Keratinocyte (primary cell): ENCODE measurements around the gene LDLRAD4.

Experiments
- EZH2 ChIP-seq: IDR thresholded peaks from one replicate; pipeline ENCODE4 v1.6.1; 2012; ENCODE audit warnings: inconsistent platforms, mild to moderate bottlenecking, low read length, moderate library complexity
- TF ChIP-seq, protein P1 (sequence below), 3 experiments: IDR thresholded peaks in 1 of 3; conservative IDR thresholded peaks in 1 of 3; optimal IDR thresholded peaks in 1 of 3; 2 replicates in 2 of 3; 3 replicates in 1 of 3; pipeline versions ENCODE3 to v1.5.1; 2011; ENCODE audit warnings: low read length in 3 of 3, mild to moderate bottlenecking in 3 of 3, moderate library complexity in 2 of 3, control low read depth in 1 of 3, inconsistent platforms in 1 of 3; ENCODE audit not compliant: insufficient read depth in 2 of 3; ENCODE audit errors: extremely low read depth in 1 of 3

- TF ChIP-seq EZH2 = no peak
- TF ChIP-seq, protein P1, sequence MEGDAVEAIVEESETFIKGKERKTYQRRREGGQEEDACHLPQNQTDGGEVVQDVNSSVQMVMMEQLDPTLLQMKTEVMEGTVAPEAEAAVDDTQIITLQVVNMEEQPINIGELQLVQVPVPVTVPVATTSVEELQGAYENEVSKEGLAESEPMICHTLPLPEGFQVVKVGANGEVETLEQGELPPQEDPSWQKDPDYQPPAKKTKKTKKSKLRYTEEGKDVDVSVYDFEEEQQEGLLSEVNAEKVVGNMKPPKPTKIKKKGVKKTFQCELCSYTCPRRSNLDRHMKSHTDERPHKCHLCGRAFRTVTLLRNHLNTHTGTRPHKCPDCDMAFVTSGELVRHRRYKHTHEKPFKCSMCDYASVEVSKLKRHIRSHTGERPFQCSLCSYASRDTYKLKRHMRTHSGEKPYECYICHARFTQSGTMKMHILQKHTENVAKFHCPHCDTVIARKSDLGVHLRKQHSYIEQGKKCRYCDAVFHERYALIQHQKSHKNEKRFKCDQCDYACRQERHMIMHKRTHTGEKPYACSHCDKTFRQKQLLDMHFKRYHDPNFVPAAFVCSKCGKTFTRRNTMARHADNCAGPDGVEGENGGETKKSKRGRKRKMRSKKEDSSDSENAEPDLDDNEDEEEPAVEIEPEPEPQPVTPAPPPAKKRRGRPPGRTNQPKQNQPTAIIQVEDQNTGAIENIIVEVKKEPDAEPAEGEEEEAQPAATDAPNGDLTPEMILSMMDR (optimal IDR thresholded peaks at IDR 0.05 in 1 of 3, IDR thresholded peaks at IDR 0.05 in 1 of 3, conservative IDR thresholded peaks at IDR 0.05 in 1 of 3; ENCODE audit: extremely low read depth in 1 of 3, insufficient read depth in 2 of 3, low read length in 3 of 3) = no peak
These were observed 202.6 kb downstream of the LDLRAD4 start for GRCh38 chr18:13420969-13421686.
